Activated CD8-positive, alpha-beta T cell treated with anti-CD3 and anti-CD28 coated beads for 36 hours (primary cell): ENCODE measurements around the gene CACNA2D4. TPM values are rescaled to one million over a fixed set of nuclear protein-coding genes. Genes with fewer than 3 reads are reported as not detected.

ENCODE experiments used
- ATAC-seq: fragments of 200-7000 bp; cut with Tn5 transposase; one replicate; pipeline ENCODE4 v1.10.0; 2021; ENCODE audit warnings: mild to moderate bottlenecking, moderate library complexity
- CTCF ChIA-PET: fragments of 350-600 bp; sonication (Branson Sonifier 250); formaldehyde crosslinking; loops from one replicate; lab custom pipeline; 2021; ENCODE audit warnings: antibody characterized with exemption; lab: Charles Lee
- POLR2A ChIA-PET: fragments of 350-600 bp; sonication (Branson Sonifier 250); formaldehyde crosslinking; loops from one replicate; lab custom pipeline; 2021; ENCODE audit warnings: antibody characterized with exemption; lab: Charles Lee
- DNase-seq: peaks from one replicate; pipeline ENCODE4 v3.0.0-alpha.2; 2020
- H3K27ac Mint-ChIP-seq: one replicate; pipeline ENCODE4 v1.8.0; 2021; ENCODE audit warnings: mild to moderate bottlenecking, mixed read lengths
- H3K27me3 Mint-ChIP-seq: one replicate; pipeline ENCODE4 v1.8.0; 2021; ENCODE audit warnings: mixed read lengths
- H3K36me3 Mint-ChIP-seq: one replicate; pipeline ENCODE4 v1.8.0; 2021; ENCODE audit warnings: low read depth, mixed read lengths
- H3K4me1 Mint-ChIP-seq: one replicate; pipeline ENCODE4 v1.8.0; 2021; ENCODE audit warnings: low read depth, mixed read lengths
- H3K4me3 Mint-ChIP-seq: one replicate; pipeline ENCODE4 v1.8.0; 2021; ENCODE audit warnings: mild to moderate bottlenecking, moderate library complexity, mixed read lengths
- H3K9me3 Mint-ChIP-seq: one replicate; pipeline ENCODE4 v1.8.0; 2021; ENCODE audit warnings: mixed read lengths
- intact Hi-C: fragments of 100-400 bp; cut with micrococcal nuclease; formaldehyde crosslinking; loops from one replicate; pipeline ENCODE4 v1.10.0; 2022
- total RNA-seq, 2 experiments: library from RNA; stranded (reverse); gene quantifications; one replicate each; pipeline ENCODE4 v1.2.3, GENCODE V29; 2021
- TF ChIP-seq, protein P1 (sequence below): fragments of 200-600 bp; IDR thresholded peaks from one replicate; pipeline ENCODE4 v1.8.0; 2022; ENCODE audit warnings: antibody characterized with exemption, mild to moderate bottlenecking

CACNA2D4 gene
- total RNA-seq, 2 experiments from 2014 or later, result 4.2 to 4.3 TPM

DNA sequence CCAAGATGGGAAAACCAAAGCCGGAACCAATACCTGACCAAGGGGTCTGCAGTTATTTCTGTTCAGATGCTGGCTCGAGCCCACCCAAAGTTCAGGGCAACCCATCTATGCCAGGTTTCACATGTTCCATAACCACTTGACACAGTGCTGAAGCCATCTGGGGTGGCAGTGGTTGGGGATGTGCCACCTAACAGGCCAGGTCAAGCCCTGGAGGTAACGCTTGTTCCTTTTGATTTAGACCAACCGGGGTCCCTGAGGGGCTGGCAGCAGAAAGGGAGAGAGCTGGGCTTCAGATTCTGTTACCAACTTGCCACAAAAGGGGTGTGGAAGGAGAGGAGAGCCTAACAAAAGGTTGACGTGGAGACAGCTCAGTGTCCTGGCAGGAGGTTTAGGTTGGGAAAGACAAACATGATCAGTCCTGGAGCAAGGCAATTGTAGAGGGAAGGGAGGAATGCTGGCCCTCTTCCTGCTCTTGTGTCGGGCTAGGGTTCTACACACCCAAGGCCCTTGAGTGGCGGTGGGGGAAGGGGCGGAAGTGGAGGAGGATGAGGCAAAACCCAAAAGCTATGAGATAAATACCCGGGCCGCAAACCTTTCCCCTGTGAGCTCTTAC lies 31.9 kb downstream of the CACNA2D4 start:
- H3K9me3 Mint-ChIP-seq, result peaks cover 7% of the 10 kb centered on the region
- CTCF ChIA-PET, result interaction anchor here (1.2 to 1.6 kb wide), 3 partner anchors 9 to 53 kb away, joined by 3 to 4 read pairs (median 4); no protein-coding TSS in a partner anchor
- TF ChIP-seq, protein P1, sequence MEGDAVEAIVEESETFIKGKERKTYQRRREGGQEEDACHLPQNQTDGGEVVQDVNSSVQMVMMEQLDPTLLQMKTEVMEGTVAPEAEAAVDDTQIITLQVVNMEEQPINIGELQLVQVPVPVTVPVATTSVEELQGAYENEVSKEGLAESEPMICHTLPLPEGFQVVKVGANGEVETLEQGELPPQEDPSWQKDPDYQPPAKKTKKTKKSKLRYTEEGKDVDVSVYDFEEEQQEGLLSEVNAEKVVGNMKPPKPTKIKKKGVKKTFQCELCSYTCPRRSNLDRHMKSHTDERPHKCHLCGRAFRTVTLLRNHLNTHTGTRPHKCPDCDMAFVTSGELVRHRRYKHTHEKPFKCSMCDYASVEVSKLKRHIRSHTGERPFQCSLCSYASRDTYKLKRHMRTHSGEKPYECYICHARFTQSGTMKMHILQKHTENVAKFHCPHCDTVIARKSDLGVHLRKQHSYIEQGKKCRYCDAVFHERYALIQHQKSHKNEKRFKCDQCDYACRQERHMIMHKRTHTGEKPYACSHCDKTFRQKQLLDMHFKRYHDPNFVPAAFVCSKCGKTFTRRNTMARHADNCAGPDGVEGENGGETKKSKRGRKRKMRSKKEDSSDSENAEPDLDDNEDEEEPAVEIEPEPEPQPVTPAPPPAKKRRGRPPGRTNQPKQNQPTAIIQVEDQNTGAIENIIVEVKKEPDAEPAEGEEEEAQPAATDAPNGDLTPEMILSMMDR, result no peak
- H3K27me3 Mint-ChIP-seq, result peaks cover 2% of the 10 kb centered on the region
- no peak for DNase-seq
- POLR2A ChIA-PET, result interaction anchor here (0.6 kb wide), 2 partner anchors 11 to 104 kb away, joined by 3 read pairs; no protein-coding TSS in a partner anchor
- no peaks in the 10 kb centered on the region for H3K36me3 Mint-ChIP-seq
- no peak overlapping the region for H3K27ac Mint-ChIP-seq
- ATAC-seq, result no peak
- H3K4me1 Mint-ChIP-seq, result no peaks in the 10 kb centered on the region
- intact Hi-C loops, result no loop called here
- H3K4me3 Mint-ChIP-seq, result no peak overlapping the region

DNA sequence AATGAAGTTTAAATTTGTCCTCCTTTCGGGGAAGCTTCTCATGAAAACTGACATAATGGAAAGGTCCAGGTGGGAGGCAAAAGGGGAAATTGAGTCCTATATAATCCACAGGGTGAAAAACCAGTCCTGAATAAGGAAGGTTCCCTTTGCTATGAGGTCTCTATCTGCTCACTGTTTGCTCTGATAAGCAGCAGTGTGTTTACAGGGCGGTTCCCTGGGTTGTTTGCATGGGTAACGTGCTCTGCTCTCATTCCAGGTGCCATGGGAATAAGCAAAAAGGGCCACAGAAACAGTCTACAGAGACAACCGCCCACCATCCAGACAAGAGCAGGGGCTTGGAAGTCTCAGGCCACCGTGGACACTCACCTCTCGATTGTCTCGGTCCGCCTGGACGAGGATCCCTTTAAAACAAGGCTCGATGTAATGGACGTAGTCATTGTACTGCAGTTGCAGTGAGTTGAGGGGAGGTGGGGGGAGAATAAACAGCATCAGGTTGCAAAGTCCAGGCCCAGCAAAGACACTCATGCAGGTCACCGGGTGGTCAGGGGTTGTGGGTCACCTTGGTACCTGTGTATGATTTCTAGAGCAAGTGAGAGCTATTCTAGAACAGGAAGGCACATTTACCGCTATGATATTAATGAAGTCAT lies 32.7 kb downstream of the CACNA2D4 start:
- H3K27ac Mint-ChIP-seq, result no peak overlapping the region
- H3K4me1 Mint-ChIP-seq, result no peaks in the 10 kb centered on the region
- intact Hi-C loops, result no loop called here
- peaks cover under 1% of the 10 kb centered on the region for H3K9me3 Mint-ChIP-seq
- peaks cover 2% of the 10 kb centered on the region for H3K27me3 Mint-ChIP-seq
- ChIA-PET POLR2A (interaction anchor here (0.6 kb wide), 1 partner anchor 104 kb away, joined by 3 read pairs; no protein-coding TSS in a partner anchor), CTCF (interaction anchor here (1.6 kb wide), 1 partner anchor 12 kb away, joined by 3 read pairs; no protein-coding TSS in a partner anchor)
- H3K36me3 Mint-ChIP-seq, result no peaks in the 10 kb centered on the region
- H3K4me3 Mint-ChIP-seq, result no peak overlapping the region
- DNase-seq (no peak), ATAC-seq (no peak)
- TF ChIP-seq, protein P1, result no peak

DNA sequence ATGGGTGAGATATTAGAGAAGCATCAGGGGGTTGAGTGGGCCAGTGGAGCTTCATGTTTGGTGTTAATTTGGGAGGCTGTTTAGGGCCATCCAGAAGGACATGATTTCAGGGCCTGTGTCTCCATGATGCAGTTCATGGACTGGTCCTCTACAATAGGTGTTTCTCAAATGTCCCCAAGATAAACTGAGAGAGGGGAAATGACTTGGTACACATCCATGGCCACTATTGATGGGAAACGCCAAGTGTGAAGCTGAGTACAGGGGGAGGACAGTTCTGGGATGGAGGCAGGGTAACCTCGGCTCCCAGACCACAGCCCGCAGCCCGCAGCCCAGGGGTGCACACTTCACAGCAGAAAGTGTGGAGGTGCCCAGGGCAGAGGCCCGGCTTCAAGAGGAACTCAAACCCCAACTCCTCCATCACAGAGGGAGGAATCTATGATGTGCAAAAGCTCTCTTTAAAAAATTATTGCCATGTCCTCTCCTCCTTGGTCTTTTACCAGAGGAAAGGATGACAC lies 33.3 kb downstream of the CACNA2D4 start:
- Mint-ChIP-seq H3K9me3 (no peaks in the 10 kb centered on the region), H3K27ac (no peak overlapping the region), H3K27me3 (peaks cover 2% of the 10 kb centered on the region), H3K4me3 (no peak overlapping the region), H3K36me3 (no peaks in the 10 kb centered on the region), H3K4me1 (no peaks in the 10 kb centered on the region)
- POLR2A ChIA-PET, result no interaction called here
- no peak for ATAC-seq
- DNase-seq, result no peak
- intact Hi-C loops, result no loop called here
- CTCF ChIA-PET, result no interaction called here
- TF ChIP-seq, protein P1, result no peak

DNA sequence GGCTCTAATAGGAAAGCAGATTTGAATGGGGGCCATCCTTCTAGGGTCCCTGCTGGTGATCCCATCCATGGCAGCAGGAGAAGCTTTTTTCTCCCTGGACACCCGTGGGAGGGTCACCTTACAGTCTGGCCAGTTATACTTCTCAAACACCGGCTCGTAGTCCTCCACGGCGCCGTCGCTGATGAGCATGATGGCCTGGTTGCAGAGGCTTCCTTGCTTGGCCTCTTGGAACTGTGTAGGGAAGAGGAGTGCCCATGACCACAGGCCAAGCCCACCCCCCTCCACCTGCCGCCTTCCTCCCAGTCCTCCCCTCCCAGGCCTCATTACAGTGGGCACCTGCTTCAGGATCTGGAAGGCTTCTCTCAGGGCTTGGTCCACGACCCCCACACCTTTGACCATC lies 33.8 kb downstream of the CACNA2D4 start:
- H3K27ac Mint-ChIP-seq, result no peak overlapping the region
- H3K4me1 Mint-ChIP-seq, result no peaks in the 10 kb centered on the region
- ChIA-PET POLR2A (no interaction called here), CTCF (no interaction called here)
- DNase-seq, result no peak
- H3K36me3 Mint-ChIP-seq, result no peaks in the 10 kb centered on the region
- peaks cover 2% of the 10 kb centered on the region for H3K27me3 Mint-ChIP-seq
- no peak overlapping the region for H3K4me3 Mint-ChIP-seq
- TF ChIP-seq, protein P1, result no peak
- H3K9me3 Mint-ChIP-seq, result no peaks in the 10 kb centered on the region
- intact Hi-C loops, result no loop called here
- ATAC-seq, result no peak

DNA sequence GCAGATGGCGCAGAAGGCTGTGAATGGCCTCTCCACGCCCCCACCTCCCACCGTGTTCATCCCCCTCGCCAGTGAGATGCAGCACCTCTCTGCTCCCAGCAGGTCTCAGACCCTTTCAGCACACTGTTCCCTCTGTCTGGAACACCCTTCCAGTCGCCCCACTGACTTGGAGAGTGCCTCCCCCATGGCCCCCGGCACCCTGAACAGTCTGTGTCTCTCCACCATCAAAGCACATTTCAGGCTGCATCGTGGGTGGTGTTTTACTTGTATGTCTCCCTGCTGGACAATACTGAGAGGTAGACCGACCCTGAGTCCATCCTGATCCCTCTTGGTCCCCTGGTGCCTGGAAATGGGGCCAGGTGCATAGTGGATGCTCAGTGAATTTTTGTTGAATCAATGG lies 34.9 kb downstream of the CACNA2D4 start:
- Mint-ChIP-seq H3K9me3 (no peaks in the 10 kb centered on the region), H3K36me3 (no peaks in the 10 kb centered on the region), H3K27ac (no peak overlapping the region), H3K27me3 (peaks cover under 1% of the 10 kb centered on the region), H3K4me3 (no peak overlapping the region), H3K4me1 (no peaks in the 10 kb centered on the region)
- TF ChIP-seq, protein P1, result no peak
- DNase-seq (no peak), ATAC-seq (no peak)
- intact Hi-C loops, result no loop called here
- CTCF ChIA-PET, result no interaction called here
- POLR2A ChIA-PET, result no interaction called here
